NCI-H1436 (cell line): Measurements from ENCODE around the gene C1orf74.
"Not testable (repeated sequence)": the region's sequence is repeated elsewhere in the genome, so short reads cannot be mapped to it uniquely, and the experiment has no call there.

Experiments
- DNase-seq: peaks from one replicate; lab custom pipeline; 2025; lab: John Stamatoyannopoulos, UW

Gene C1orf74

GRCh38 chr1:209805341-209805781, 21.0 kb upstream of the C1orf74 start:
- DNase-seq: no peak

- no peak for DNase-seq
These were observed 19.2 kb upstream of the C1orf74 start for GRCh38 chr1:209803568-209803967.

GRCh38 chr1:209802780-209803152, 18.4 kb upstream of the C1orf74 start:
- no peak for DNase-seq

DNA sequence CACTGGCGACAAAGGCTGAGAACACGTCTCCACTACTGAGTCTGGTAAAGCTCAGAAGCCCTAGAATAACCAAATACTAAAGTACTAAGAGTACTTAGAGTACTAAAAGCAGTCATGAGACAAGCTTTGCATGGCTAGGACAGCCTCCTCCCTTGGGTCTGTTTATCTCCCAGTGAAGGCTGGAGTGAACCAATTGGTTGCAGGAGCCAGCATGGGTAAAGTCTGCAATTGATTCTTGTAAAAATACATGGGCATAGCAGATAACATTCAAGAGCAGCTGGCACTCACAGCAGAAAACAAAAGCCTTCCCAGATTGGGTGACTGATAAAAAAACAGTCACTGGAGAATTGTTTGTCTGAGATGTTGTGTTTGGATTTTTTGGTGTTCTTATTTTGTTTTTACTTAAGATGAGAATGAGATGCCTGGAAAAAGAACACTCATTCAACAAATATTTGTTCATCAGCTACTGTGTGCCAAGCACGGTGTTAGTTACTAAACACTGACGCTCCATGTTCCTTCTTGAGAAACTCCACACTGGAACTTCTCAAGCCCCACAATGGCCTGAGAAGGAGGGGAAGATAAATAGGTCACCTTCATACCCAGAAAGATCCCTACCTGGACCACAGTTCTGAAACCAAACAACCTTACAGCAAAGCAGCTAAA, 17.9 kb upstream of the C1orf74 start:
- DNase-seq: no peak

DNA sequence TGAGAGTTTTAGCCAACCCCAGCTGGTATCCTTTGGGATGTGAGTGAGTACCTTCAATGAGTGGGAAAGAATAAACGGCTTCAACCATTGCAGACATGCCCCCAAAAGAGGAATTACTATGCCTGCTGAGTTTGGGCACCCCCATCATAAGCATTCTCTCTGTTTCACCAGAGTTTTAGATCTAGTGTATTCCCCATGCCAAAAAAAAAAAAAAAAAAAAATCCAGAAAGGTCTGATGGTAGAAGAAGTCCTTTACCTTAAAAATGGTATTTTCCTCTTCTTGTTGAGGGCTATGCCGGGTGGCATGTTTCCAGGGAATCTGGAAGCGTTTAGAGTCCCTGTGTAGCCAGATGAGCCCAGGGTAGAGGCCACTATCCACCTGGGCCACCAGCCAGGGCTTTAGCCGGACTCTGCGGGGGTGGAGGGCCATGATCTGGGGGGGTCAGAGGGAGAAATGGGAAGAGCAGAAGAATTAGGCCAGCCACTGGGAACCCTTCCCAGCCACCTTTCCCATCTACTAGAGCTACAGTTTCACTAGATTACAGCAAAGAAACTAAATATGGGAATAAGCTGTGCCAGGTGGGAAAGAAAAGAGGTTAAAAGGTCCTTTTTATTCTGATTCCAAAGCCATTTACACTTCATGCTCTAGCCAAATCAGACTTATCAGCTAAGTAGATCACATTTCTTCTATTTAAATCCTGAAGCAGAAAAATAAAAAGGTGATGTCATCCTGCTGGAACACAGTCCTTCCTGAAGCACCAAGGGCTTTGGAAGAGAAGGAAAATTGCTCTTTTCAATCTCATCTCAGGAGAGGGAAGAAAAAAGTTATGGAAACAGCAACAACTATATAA, 16.9 kb upstream of the C1orf74 start:
- no peak for DNase-seq

DNA sequence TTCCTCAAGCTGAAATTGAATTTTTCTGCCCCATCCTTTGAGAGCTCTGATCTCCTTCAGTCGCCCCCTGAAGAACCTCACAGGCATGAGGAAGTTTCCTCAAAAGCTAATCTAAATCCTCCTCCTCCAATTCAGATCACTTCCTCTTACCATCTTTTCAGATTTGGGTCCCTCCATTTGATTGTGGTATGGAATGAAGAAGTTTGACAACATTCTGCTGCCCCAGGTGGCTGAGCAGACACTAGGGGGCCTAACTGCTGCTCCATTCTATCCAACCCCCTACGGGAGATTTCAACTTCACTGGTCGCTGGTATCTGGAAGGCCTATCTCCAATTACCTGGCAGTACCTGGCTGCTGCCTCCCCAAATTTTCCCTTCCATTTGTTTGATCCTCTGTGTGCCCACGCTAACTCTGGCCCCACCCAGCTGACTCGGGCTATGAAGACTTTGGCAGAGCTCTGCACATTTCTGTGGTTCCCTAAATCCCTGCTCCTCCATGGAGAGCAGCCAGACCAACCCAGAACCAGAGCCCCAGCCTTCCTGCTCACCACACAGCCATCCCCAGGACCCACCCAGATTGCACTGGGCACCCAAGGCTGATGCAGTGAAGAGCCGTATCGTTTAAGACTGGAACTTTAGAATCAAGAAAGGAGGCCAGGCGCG, 13.8 kb upstream of the C1orf74 start:
- DNase-seq: no peak

GRCh38 chr1:209793711-209794110, 9.4 kb upstream of the C1orf74 start:
- DNase-seq: not testable (repeated sequence)

GRCh38 chr1:209791920-209792319, 7.6 kb upstream of the C1orf74 start:
- DNase-seq: no peak

DNA sequence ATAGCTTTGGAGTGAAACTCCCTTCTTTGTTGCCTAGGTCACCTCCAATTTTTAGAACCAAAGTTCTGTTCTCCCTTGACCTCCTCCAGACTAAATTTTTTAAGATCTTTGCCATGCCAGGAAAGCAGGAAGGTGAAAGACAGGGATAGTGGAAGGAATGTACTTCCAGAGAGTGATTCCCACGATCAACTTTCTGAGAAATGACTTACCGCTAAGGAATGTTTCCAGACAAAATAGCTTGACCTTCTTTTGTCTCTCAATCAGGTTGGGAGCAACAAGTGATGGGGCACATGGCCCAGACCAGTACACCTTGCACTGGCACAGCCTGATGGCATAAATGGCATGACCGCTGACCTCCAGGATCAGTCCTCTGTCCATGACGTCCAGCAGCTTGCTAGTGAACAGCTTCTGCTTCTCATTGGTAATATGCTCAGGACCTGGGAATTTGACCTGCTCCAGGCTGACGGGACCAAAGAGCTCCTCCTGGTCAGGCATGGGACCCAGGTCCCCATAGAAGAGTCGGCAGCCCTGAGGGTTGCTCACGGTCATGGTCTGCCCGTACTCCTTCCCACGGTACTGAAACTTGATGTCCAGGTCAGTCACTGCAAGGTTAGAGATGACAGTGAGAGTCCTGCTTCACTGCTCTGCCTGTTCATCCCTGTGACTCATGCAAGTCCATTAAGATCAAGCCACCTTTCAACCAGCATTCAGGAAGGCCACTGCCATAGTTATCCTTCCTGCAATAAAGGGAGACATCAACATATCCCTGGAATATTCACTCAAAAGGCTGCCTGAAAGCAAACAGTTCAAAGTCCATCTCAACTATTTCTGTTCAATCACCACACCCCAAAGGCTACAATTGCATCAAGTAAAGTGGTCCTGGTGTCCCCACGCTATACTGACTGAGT, 6.2 kb upstream of the C1orf74 start:
- no peak for DNase-seq

DNA sequence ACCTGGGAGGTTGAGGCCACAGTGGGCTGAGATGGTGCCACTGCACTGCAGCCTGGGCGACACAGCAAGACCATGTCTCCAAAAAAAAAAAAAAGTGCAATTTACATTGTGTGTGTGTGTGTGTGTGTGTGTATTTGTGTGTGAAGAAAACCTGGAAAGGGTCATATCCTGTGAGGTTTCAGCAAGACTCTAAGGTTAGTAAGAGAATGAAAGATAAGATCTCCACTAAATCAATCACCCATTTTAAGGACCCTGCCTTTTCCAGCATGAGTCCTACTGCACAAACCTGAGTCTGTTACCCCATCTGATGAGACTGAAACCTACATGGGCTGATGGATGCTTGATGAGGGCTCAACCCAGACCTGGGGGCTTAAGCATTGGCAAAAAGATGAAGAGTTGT, 4.9 kb upstream of the C1orf74 start:
- DNase-seq: no peak

GRCh38 chr1:209787551-209787950, 3.2 kb upstream of the C1orf74 start:
- DNase-seq: no peak

DNA sequence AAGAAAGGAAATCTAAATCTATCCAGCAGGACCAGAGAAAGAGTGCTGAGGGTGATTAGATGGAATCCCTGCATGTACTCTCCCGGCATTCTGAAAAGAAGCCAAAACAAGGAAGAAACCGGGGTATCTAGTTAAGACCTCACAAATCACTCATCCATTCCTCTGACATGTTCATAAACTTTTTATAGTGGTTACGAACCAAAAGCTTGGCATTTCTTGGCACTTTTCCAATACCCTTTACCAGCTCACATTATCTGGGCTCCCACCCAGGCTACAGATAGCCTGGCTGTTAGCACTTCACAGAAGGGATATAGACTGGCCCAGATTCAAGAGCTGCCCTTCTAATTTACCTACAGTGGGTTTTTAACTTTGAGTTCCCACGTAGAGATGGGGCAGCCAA, 1.8 kb upstream of the C1orf74 start:
- DNase-seq: no peak

DNA sequence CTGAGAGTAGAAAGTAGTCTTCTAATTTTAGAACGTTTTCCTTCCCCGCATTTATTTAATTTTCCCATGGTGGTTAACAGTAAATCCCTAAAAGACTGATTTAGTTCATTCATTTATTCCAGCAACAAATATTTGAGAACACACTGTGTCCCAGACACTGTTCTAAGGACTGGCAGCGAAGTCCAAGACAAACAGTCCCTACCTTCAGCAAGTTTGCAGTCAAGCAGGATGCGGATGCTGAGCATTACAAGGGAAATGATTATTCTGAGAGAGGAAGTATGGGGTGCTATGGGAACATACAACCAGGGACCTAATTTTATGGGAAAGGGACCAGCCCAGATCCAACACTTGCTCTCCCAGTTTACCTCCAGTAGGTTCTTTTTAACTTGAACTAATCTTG, 1.2 kb upstream of the C1orf74 start:
- DNase-seq: no peak

GRCh38 chr1:209783386-209783785, 973 bp downstream of the C1orf74 start:
- DNase-seq: no peak

- no peak for DNase-seq
These were observed 4.1 kb downstream of the C1orf74 start for GRCh38 chr1:209780268-209780667.

DNA sequence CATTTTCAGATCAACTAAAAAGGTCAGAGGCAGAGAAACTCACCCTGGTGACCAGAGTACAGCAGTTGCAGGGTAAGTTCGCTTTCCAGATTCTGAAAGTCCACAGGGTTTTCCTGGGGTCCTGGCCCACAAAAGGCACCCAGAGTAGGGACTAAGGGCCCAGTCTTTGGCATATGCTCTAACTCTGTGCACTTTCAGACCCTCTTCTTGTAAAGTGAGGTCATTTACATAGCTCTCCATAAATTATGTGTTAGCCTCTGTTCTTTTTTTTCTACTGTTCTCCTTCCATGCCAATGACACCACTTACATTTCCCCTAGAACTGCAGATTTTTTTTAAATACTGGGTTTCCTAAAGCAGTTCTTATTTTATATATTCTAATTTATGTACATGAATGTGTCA, 6.3 kb downstream of the C1orf74 start:
- DNase-seq: no peak

DNA sequence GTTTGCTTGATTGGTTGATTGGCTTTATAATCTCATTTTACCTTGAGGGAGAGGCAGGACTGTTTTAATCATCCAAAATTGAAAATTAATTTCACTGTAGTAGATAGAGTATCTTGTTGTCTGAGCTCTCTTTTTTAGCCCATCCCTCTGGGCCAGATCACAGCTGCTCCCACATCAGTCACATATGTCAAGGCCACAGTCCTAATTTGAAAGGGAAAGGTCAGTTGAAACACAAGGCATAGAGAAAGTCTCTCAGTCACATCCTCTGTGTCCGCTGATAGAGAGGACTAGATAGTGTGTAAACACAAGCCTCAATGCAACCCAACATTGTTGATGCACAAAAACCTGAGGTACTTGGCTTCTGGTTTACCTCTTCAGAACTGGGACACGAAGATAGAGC, 6.8 kb downstream of the C1orf74 start:
- DNase-seq: no peak

DNA sequence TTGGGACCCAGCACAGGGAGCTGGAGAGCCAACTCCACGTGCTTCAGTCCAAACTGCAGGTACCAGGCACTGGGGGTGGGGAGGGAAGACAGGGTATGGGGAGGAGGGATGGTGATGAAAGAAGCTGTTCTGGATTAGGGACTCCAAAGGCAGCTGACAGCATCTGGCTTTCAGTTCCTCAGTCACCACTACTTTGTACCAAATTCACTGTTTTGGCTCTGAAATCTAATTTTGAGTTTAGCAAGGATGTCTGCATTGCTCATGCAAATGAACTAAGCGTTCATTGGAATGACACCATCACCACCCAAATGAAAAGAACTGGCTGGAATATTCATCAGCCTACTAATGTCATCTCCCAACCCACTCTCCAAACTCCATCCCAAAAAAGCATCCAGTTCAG, 8.7 kb downstream of the C1orf74 start:
- no peak for DNase-seq

- DNase-seq: no peak
These were observed 9.8 kb downstream of the C1orf74 start for GRCh38 chr1:209774592-209774991.

DNA sequence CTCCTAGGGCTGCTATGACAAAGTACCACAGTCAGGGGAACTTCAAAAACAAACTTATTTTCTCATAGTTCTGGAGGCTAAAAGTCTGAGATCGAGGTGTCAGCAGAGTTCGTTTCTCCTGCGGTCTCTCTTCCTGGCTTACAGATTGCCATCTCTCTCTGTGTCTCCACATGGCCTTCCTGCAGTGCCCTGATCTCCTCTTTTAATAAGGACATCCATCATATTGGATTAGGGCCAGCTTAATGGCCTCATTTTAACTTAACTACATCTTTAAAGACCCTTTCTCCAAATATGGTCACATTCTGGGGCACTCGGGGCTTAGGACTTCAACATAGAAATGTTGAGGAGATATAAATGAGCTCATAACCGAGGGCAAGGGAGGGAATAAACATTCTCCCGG, 12.2 kb downstream of the C1orf74 start:
- DNase-seq: no peak

DNA sequence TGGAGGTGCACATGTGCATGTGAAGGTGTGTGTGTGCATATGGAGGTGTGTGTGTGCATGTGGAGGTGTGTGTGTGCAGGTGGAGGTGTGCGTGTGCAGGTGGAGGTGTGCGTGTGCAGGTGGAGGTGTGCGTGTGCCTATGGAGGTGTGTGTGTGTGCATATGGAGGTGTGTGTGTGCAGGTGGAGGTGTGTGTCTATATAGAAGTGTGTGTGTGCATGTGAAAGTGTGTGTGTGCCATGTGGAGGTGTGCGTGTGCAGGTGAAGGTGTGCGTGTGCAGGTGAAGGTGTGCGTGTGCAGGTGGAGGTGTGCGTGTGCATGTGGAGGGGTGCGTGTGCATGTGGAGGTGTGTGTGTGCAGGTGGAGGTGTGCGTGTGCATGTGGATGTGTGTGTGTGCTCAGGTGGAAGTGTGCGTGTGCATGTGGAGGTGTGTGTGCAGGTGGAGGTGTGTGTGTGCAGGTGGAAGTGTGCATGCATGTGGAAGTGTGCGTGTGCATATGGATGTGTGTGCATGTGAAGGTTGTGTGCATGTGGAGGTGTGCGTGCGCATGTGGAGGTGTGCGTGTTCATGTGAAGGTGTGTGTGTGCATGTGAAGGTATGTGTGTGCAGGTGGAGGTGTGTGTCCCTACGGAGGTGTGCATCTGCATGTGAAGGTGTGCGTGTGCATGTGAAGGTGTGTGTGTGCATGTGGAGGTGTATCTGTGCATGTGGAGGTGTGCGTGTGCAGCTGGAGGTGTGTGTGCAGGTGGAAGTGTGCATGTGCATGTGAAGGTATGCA, 13.5 kb downstream of the C1orf74 start:
- no peak for DNase-seq
